ENCODE results near the gene ALG2.

- TF ChIP-seq CTCF (IDR thresholded peaks at IDR 0.05) (no peak), POLR2A (IDR thresholded peaks at IDR 0.05) (no peak)
These were observed 29.4 kb upstream of the ALG2 start for GRCh38 chr9:99251157-99251556.
